ENCODE measurements around the gene RARB.

The RARB gene

GRCh38 chr3:25493786-25494185 is 65.7 kb downstream of the RARB start:
- no peak for DNase-seq (ENCODE audit: low read depth in 1 of 2, low spot score in 1 of 2)
- Histone ChIP-seq H3K27me3 (ENCODE audit: insufficient read depth, poor library complexity, severe bottlenecking) (no peaks in the 10 kb centered on the region), H3K27ac (replicated peaks) (no peak overlapping the region), H3K4me3 (replicated peaks; ENCODE audit: insufficient read depth, low read length) (no peak overlapping the region)
- TF ChIP-seq GABPA (IDR thresholded peaks at IDR 0.05; ENCODE audit: low read depth): no peak
- TF ChIP-seq REST (IDR thresholded peaks at IDR 0.05; ENCODE audit: insufficient replicate concordance, low read depth): no peak
- no peak for TF ChIP-seq POLR2AphosphoS5 (IDR thresholded peaks at IDR 0.05; ENCODE audit: low read depth)

- no peak overlapping the region for H3K27ac ChIP-seq (replicated peaks)
- no peak for DNase-seq (ENCODE audit: low read depth in 1 of 2, low spot score in 1 of 2)
- H3K4me3 ChIP-seq (replicated peaks; ENCODE audit: insufficient read depth, low read length): no peak overlapping the region
- no peaks in the 10 kb centered on the region for H3K27me3 ChIP-seq (ENCODE audit: insufficient read depth, poor library complexity, severe bottlenecking)
- TF ChIP-seq GABPA (IDR thresholded peaks at IDR 0.05; ENCODE audit: low read depth): no peak
- no peak for TF ChIP-seq SPI1 (IDR thresholded peaks at IDR 0.05; ENCODE audit: borderline replicate concordance, low read depth)
- TF ChIP-seq REST (IDR thresholded peaks at IDR 0.05; ENCODE audit: insufficient replicate concordance, low read depth): no peak
- TF ChIP-seq POLR2AphosphoS5 (IDR thresholded peaks at IDR 0.05; ENCODE audit: low read depth): no peak
- no peak for TF ChIP-seq CTCF (IDR thresholded peaks at IDR 0.05; ENCODE audit: insufficient read depth, low read length)
These were observed 67.2 kb downstream of the RARB start for GRCh38 chr3:25495304-25495703.

- no peak for DNase-seq (ENCODE audit: low read depth in 1 of 2, low spot score in 1 of 2)
- Histone ChIP-seq H3K27ac (replicated peaks) (no peak overlapping the region), H3K4me3 (replicated peaks; ENCODE audit: insufficient read depth, low read length) (no peak overlapping the region), H3K27me3 (ENCODE audit: insufficient read depth, poor library complexity, severe bottlenecking) (no peaks in the 10 kb centered on the region)
- TF ChIP-seq GABPA (IDR thresholded peaks at IDR 0.05; ENCODE audit: low read depth) (no peak), REST (IDR thresholded peaks at IDR 0.05; ENCODE audit: insufficient replicate concordance, low read depth) (no peak), POLR2AphosphoS5 (IDR thresholded peaks at IDR 0.05; ENCODE audit: low read depth) (no peak), CTCF (IDR thresholded peaks at IDR 0.05; ENCODE audit: insufficient read depth, low read length) (no peak), SPI1 (IDR thresholded peaks at IDR 0.05; ENCODE audit: borderline replicate concordance, low read depth) (no peak)
These were observed 67.7 kb downstream of the RARB start for GRCh38 chr3:25495726-25496253.
